HG03442 (cell line): ENCODE data around the gene ACR.

Experiments used
- ATAC-seq: cut with Tn5 transposase; IDR thresholded peaks from one replicate; pipeline ENCODE4 v1.9.1; 2021; ENCODE audit warnings: mild to moderate bottlenecking, moderate library complexity; ENCODE audit not compliant: unreplicated experiment

ACR gene

GRCh38 chr22:50716290-50717024 is 21.5 kb upstream of the ACR start:
- no peak for ATAC-seq

GRCh38 chr22:50717709-50718351 is 20.2 kb upstream of the ACR start:
- no peak for ATAC-seq

GRCh38 chr22:50718352-50718709 is 19.7 kb upstream of the ACR start:
- no peak for ATAC-seq

- no peak for ATAC-seq
These were observed 18.1 kb upstream of the ACR start for GRCh38 chr22:50719814-50720300.

GRCh38 chr22:50720301-50721256 is 17.4 kb upstream of the ACR start:
- ATAC-seq: no peak

GRCh38 chr22:50721257-50721844 is 16.7 kb upstream of the ACR start:
- ATAC-seq: no peak

GRCh38 chr22:50722048-50722701 is 15.8 kb upstream of the ACR start:
- ATAC-seq: no peak

- no peak for ATAC-seq
These were observed 15.1 kb upstream of the ACR start for GRCh38 chr22:50722716-50723428.

GRCh38 chr22:50723991-50724390 is 14.0 kb upstream of the ACR start:
- ATAC-seq: no peak

- ATAC-seq: no peak
These were observed 13.4 kb upstream of the ACR start for GRCh38 chr22:50724616-50725015.

- no peak for ATAC-seq
These were observed 12.4 kb upstream of the ACR start for GRCh38 chr22:50725597-50725996.

- ATAC-seq: no peak
These were observed 11.2 kb upstream of the ACR start for GRCh38 chr22:50726643-50727340.

- no peak for ATAC-seq
These were observed 10.1 kb upstream of the ACR start for GRCh38 chr22:50727678-50728522.

GRCh38 chr22:50728523-50728931 is 9.5 kb upstream of the ACR start:
- no peak for ATAC-seq

GRCh38 chr22:50729391-50730012 is 8.5 kb upstream of the ACR start:
- ATAC-seq: no peak

GRCh38 chr22:50730013-50730891 is 7.8 kb upstream of the ACR start:
- ATAC-seq: no peak
